Neutrophil (primary cell): Measurements from ENCODE around the gene URB1.

Experiments
- H3K27ac ChIP-seq: fragments of 200-600 bp; sonication (generic); 2 replicates; pipeline ENCODE4 v1.5.1; 2016; ENCODE audit warnings: mild to moderate bottlenecking, moderate library complexity
- H3K27me3 ChIP-seq: fragments of 200-600 bp; sonication (generic); 2 replicates; pipeline ENCODE4 v1.6.0; 2016; ENCODE audit warnings: mild to moderate bottlenecking
- H3K36me3 ChIP-seq: fragments of 200-600 bp; sonication (generic); 2 replicates; pipeline ENCODE4 v1.5.1; 2017
- H3K4me1 ChIP-seq, 2 experiments: fragments of 200-600 bp in 1 of 2; sonication (generic) in 1 of 2; 1 replicate in 1 of 2; 2 replicates in 1 of 2; pipeline versions ENCODE4 v1.5.1 to v1.6.1; 2013 to 2016; ENCODE audit warnings: low read depth in 1 of 2, low read length in 1 of 2, mild to moderate bottlenecking in 1 of 2, moderate library complexity in 1 of 2; ENCODE audit not compliant: control insufficient read depth in 1 of 2, insufficient read depth in 1 of 2
- H3K4me3 ChIP-seq, 2 experiments: fragments of 200-600 bp in 1 of 2; sonication (generic) in 1 of 2; 1 replicate in 1 of 2; 2 replicates in 1 of 2; pipeline ENCODE4 v1.5.1; 2013 to 2016; ENCODE audit warnings: low read depth in 1 of 2, low read length in 1 of 2, mild to moderate bottlenecking in 1 of 2, moderate library complexity in 1 of 2
- H3K9me3 ChIP-seq: fragments of 200-600 bp; sonication (generic); 2 replicates; pipeline ENCODE4 v1.5.1; 2016
- CTCF ChIP-seq: fragments of 200-600 bp; sonication (generic); IDR thresholded peaks from 2 replicates; pipeline ENCODE4 v1.5.1; 2016; ENCODE audit warnings: antibody characterized with exemption

Gene URB1

GRCh38 chr21:32261929-32262328, 130.9 kb downstream of the URB1 start:
- Histone ChIP-seq H3K36me3 (peaks cover 2% of the 10 kb centered on the region), H3K27me3 (peaks cover 3% of the 10 kb centered on the region), H3K4me3 (no peak overlapping the region), H3K4me1 (peaks cover 11 to 12% of the 10 kb centered on the region in 2 experiments), H3K9me3 (no peaks in the 10 kb centered on the region), H3K27ac (no peak overlapping the region)
- no peak for TF ChIP-seq CTCF
